NCI-H69 (cell line): ENCODE data around the gene HDGFL1.

Source experiments
- DNase-seq: peaks from one replicate; lab custom pipeline; 2025; lab: John Stamatoyannopoulos, UW

HDGFL1 gene

GRCh38 chr6:22590423-22590822, 21.1 kb downstream of the HDGFL1 start:
- DNase-seq, result no peak

GRCh38 chr6:22593895-22594294, 24.5 kb downstream of the HDGFL1 start:
- no peak for DNase-seq

GRCh38 chr6:22596011-22596410, 26.6 kb downstream of the HDGFL1 start:
- DNase-seq, result no peak

- peak; percentile 31 for DNase-seq
Observed at GRCh38 chr6:22598339-22598738, 29.0 kb downstream of the HDGFL1 start.

- no peak for DNase-seq
Observed at GRCh38 chr6:22600059-22600458, 30.7 kb downstream of the HDGFL1 start.

GRCh38 chr6:22601984-22602383, 32.6 kb downstream of the HDGFL1 start:
- no peak for DNase-seq

GRCh38 chr6:22605736-22606135, 36.4 kb downstream of the HDGFL1 start:
- DNase-seq, result no peak

- no peak for DNase-seq
Observed at GRCh38 chr6:22610127-22610526, 40.8 kb downstream of the HDGFL1 start.

- no peak for DNase-seq
Observed at GRCh38 chr6:22612236-22612635, 42.9 kb downstream of the HDGFL1 start.

- DNase-seq, result no peak
Observed at GRCh38 chr6:22613051-22613450, 43.7 kb downstream of the HDGFL1 start.

- no peak for DNase-seq
Observed at GRCh38 chr6:22613695-22614094, 44.3 kb downstream of the HDGFL1 start.

GRCh38 chr6:22614547-22614946, 45.2 kb downstream of the HDGFL1 start:
- DNase-seq, result no peak

- no peak for DNase-seq
Observed at GRCh38 chr6:22621028-22621427, 51.7 kb downstream of the HDGFL1 start.
